HG02759 (cell line): Measurements from ENCODE around the gene PIGR.

Experiments
- ATAC-seq: cut with Tn5 transposase; IDR thresholded peaks from one replicate; pipeline ENCODE4 v1.9.1; 2021; ENCODE audit warnings: mild to moderate bottlenecking, moderate library complexity; ENCODE audit not compliant: unreplicated experiment

The PIGR gene

GRCh38 chr1:206961668-206962067, 15.4 kb upstream of the PIGR start:
- ATAC-seq, result no peak

GRCh38 chr1:206960676-206961386, 14.6 kb upstream of the PIGR start:
- no peak for ATAC-seq

- no peak for ATAC-seq
Measured at GRCh38 chr1:206958144-206958543, 11.9 kb upstream of the PIGR start.

- no peak for ATAC-seq
Measured at GRCh38 chr1:206957639-206958038, 11.4 kb upstream of the PIGR start.

- ATAC-seq, result peak; percentile 50
Measured at GRCh38 chr1:206955476-206956451, 9.5 kb upstream of the PIGR start.

DNA sequence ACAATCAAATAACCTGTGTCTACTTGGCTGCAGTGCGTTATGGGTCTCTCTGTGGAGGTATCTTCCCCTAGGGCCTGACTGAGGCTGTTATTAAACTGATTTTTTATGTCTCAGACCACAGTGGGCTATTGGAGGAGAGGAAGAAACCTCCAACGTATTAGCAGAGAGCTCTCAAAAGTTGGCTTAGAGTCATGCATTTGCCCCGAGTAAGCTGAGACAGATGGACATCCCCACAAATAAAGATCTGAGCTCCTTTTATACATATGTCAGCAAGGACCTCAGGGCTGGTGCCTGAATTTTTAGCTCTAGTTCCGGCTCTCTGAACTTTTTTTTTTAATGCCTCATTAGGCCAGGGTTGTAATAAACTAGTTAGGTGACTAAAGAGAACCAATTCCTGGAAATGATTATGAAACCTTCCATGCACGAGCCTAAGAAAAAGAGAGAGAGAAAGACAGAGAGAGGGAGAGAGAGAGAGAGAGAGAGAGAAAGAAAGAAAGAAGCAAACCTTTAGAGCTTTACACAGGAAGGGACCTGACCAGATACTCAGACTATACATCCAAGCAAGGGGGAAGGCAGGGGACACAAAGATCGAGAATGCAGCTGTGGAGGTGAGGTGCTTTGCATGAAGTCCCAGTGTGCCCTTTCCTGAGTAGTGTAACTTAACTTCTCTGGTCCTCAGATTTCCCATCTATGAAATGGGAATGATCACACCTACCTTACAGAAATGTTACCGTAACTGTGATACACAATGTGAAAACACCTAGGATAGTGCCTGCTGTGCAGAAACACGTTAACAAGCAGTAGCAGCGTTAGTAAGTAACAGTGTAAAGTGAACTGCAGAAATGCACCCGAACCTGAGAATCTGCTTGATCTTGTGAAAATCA, 8.4 kb upstream of the PIGR start:
- no peak for ATAC-seq

- no peak for ATAC-seq
Measured at GRCh38 chr1:206953626-206954025, 7.4 kb upstream of the PIGR start.

DNA sequence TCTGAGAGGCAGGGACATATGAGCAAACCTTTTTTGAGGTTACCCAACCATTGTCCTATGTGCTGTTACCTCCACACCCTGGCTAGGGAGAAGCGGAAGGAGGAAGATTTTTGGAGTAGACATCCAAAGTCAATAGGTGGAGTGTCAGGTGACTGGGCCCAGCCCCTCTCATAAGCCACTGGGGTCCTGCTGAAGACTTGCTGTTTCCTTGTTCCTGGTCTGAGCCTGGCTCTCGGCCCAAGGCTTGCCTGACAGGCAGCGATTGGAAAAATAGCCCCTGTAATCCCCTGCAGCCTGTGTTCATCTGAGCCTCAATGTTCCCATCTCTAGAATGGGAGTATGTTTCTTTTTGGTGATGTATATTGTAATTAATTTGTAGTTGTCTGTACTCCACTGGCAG, 6.9 kb upstream of the PIGR start:
- no peak for ATAC-seq

DNA sequence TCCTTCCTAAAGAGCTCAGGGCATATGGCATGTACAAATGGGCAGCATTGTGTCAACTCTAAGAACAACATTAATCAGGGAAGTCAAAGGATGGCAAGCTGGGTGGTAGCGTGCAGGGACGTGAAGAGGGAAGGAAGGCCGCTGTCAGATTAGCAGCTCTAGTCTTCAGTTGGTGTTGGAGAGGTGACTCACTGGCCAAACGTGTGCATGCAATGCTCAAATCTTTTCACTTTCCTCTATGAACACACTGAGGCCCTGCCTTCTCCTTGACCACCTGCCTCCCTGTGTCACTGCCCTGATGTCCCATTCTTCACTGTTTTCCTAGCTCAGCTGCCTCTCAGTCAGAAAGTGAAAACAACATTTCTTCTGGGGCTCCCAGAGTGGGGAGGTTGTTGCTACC, 5.9 kb upstream of the PIGR start:
- ATAC-seq, result no peak

DNA sequence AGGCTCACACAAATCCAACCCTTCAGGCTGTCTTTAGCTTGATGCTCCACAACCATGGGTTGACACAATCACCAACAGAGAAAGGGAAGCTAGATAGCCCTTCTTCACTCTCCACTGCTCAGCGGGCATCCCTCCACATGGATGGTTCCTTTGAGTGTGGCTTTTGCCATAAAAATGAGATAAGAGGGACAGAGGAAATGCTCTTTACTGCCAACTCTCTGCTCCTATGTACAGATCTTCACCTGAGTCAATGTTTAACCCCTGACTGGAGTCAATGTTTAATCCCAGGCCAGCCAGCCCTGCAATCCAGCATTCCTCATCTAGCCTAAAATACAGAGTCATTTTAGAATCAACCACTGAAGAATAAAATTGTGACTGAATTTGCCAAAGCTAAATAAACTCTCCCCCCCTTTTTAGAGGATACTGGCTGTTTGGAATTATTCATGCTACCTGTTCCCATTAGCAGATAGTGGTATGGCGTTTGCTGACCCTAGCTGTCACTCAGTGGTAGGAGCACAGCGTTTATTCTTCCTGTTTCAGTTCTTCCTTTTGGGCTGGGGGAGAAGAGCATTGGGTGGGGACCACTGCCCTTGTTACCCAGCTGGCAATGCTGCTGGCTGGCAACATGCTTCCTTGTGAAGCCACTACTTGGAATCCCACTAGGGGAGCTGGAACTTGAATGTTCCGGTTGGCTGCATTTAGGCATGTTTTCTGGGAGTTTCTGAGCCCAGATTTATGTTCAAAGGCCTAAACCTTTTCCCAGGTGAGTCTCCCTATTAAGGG, 5.2 kb upstream of the PIGR start:
- peak; percentile 43 for ATAC-seq

DNA sequence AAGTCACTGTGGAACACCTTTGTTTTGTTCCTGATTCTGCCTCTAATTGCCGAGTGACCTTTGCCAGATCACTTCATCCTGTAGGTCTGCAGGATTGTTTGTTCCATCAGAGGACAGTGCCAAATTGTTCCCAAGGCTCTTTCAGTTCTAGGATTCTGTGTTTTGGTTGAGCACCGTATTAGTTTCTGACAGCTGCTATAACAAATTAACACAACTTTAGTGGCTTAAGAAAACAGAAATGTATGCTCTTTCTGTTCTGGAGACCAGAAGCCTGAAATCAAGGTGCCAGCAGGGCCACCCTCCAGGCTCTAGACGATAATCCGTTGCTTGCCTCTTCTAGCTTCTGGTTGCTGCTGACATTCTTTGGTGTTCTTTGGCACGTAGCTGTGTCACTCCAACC, 3.4 kb upstream of the PIGR start:
- ATAC-seq, result no peak

- no peak for ATAC-seq
Measured at GRCh38 chr1:206949208-206949607, 2.9 kb upstream of the PIGR start.

- no peak for ATAC-seq
Measured at GRCh38 chr1:206947255-206947654, 989 bp upstream of the PIGR start.

- no peak for ATAC-seq
Measured at GRCh38 chr1:206945779-206946178, 487 bp downstream of the PIGR start.

GRCh38 chr1:206944703-206945102, 1.6 kb downstream of the PIGR start:
- ATAC-seq, result no peak

- no peak for ATAC-seq
Measured at GRCh38 chr1:206941766-206942418, 4.4 kb downstream of the PIGR start.

DNA sequence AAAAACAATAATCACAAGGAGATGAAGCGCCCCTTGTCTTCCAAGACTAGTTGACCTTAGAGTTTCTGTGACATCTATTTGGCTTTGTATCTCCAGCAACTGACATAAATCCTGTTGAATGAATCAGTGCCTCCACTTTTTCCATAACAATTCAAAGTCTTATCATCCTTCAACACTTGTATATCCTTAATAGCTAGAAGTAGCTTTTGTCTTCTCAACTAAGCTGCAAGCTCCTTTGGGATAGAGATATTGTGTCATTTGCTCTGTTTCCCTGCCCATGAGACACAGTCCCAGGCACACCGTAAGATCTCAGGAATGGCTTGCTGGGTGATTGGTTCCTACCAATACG, 5.7 kb downstream of the PIGR start:
- no peak for ATAC-seq

DNA sequence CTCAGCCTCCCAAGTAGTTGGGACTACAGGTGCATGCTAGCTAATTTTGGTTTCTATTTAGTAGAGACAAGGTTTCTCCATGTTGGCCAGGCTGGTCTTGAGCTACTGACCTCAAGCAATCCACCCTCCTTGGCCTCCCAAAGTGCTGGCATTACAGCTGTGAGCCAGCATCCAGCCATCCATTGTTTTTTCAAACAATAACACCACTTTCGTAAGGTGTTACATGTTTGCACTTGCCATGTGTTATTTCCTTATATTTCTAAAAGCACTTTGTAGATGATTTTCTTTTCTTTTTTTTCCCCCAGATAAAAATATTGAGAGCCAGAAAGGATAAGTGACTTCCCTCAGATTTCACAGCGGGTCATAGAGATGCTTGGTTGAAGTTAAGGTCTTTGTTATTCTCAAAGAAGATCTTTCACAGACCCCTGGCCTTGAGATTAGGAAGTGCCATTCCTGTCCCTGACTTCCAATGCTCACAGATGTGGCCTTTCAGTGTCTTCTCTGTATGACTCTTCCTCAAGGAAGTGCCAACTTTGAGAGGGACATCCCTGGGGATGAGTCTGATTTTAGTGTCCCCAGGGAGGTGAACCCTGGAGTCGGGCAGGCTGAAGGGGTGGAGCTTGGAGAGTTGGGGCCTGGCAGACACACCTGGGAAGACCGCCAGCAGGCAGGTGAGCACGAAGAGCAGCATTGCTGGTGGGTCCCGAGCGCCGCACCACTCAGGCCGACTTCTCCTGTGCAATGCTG, 6.3 kb downstream of the PIGR start:
- ATAC-seq, result no peak

DNA sequence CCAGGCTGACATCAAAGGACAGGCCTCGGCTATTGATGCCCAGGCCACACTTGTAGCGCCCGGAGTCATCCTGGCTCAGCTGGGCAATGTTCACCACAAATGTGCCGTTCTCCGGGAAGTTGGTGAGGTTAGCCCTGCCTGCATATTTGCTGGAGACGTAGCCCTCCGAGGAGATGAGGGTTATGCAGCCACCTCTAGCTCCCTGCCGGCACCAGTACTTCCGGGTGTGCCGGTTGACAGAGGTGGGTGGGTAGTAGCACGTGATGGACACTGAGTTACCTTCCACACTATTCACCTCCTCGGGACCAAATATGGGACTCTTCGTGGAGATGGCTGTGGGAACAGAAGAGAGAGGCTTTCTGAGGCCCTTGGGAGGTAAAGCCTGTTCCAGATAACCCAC, 7.1 kb downstream of the PIGR start:
- ATAC-seq, result no peak
